Measurements from ENCODE around the gene UBA6.
"Not testable (repeated sequence)": the region's sequence is repeated elsewhere in the genome, so short reads cannot be mapped to it uniquely, and the experiment has no call there.

Gene UBA6

DNA sequence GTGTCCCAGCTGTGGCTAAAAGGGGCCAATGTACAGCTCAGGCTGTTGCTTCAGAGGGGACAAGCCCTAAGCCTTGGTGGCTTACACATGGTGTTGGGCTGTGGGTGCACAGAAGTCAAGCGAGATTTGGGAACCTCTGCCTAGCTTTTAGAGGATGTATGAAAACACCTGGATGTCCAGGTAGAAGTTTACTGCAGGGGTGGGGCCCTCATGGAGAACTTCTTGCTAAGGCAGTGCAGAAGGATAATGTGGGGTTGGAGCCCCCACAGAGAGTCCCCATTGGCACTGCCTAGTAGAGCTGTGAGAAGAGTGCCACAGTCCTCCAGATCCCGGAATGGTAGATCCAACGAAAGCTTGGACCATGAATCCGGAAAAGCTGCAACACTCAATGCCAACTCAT lies 40.5 kb downstream of the UBA6 start:
- Mint-ChIP-seq H3K9me3 (peaks cover 29% of the 10 kb centered on the region), H3K36me3 (ENCODE audit: low read depth) (peaks cover 77% of the 10 kb centered on the region), H3K27ac (no peak overlapping the region), H3K4me3 (no peak overlapping the region), H3K4me1 (peaks cover 29% of the 10 kb centered on the region), H3K27me3 (no peaks in the 10 kb centered on the region)
- DNase-seq, result no peak
- ATAC-seq, result no peak

- peak; percentile 59 for ATAC-seq
- no peaks in the 10 kb centered on the region for H3K27me3 Mint-ChIP-seq
- DNase-seq, result no peak
- peak overlapping the region; percentile 74 for H3K27ac Mint-ChIP-seq
- peaks cover 83% of the 10 kb centered on the region for H3K36me3 Mint-ChIP-seq (ENCODE audit: low read depth)
- H3K9me3 Mint-ChIP-seq, result peaks cover 35% of the 10 kb centered on the region
- H3K4me1 Mint-ChIP-seq, result peaks cover 29% of the 10 kb centered on the region
- H3K4me3 Mint-ChIP-seq, result no peak overlapping the region
Measured at GRCh38 chr4:67659065-67659464, 41.9 kb downstream of the UBA6 start.

DNA sequence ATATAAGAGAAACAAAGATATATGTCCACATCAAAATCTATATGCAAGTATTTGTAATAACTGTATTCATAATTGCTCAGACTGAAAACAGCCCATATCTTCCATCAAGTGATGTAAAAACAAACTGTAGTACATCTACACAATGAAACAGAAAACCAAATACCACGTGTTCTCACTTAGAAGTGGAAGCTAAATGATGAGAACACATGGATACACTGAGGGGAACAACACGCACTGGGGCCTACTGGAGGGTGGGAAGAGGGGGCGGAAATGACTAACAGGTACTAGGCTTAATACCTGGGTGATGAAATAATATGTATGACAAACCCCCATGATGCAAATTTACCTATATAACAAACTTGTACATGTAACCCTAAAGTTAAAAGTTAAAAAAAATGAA lies 42.7 kb downstream of the UBA6 start:
- peak; percentile 15 for DNase-seq
- Mint-ChIP-seq H3K4me3 (no peak overlapping the region), H3K36me3 (ENCODE audit: low read depth) (peaks cover 88% of the 10 kb centered on the region), H3K27me3 (no peaks in the 10 kb centered on the region), H3K4me1 (peaks cover 29% of the 10 kb centered on the region), H3K9me3 (peaks cover 35% of the 10 kb centered on the region), H3K27ac (peak overlapping the region; percentile 74)
- ATAC-seq, result peak; percentile 90

GRCh38 chr4:67651536-67651935 lies 49.4 kb downstream of the UBA6 start:
- H3K36me3 Mint-ChIP-seq (ENCODE audit: low read depth), result peaks cover 46% of the 10 kb centered on the region
- H3K27ac Mint-ChIP-seq, result no peak overlapping the region

DNA sequence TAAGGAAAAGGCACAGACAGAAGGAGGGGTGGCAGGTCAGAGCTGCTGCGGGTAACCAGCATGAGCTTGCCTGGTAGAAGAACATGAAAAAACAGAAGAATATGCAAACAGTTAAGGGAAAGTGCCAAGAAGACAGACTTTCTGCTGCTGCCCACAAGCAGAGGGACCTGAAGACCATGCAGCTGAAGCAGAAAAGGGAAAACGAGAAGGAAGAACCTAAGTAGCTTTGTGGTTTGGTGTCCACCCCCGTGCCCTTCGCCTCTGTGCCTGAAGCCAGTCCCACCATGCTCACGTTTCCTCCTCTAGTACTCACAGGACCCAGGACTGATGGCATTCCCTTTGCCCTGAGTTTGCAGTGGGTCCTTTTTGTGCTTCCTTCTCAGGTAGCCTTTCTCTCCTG lies 62.8 kb downstream of the UBA6 start:
- H3K4me1 Mint-ChIP-seq, result no peaks in the 10 kb centered on the region
- H3K27me3 Mint-ChIP-seq, result no peaks in the 10 kb centered on the region
- H3K27ac Mint-ChIP-seq, result no peak overlapping the region
- ATAC-seq (no peak), DNase-seq (no peak)
- H3K36me3 Mint-ChIP-seq (ENCODE audit: low read depth), result peaks cover 38% of the 10 kb centered on the region
- no peak overlapping the region for H3K4me3 Mint-ChIP-seq
- no peaks in the 10 kb centered on the region for H3K9me3 Mint-ChIP-seq

More at GRCh38 chr4:67651536-67651935, 49.4 kb downstream of the UBA6 start:
- H3K9me3 Mint-ChIP-seq, result peaks cover 7% of the 10 kb centered on the region
- no peak for ATAC-seq
- no peak for DNase-seq
- no peaks in the 10 kb centered on the region for H3K27me3 Mint-ChIP-seq
- no peaks in the 10 kb centered on the region for H3K4me1 Mint-ChIP-seq
- H3K4me3 Mint-ChIP-seq, result no peak overlapping the region

- not testable (repeated sequence) for ATAC-seq, H3K9me3 Mint-ChIP-seq, H3K4me1 Mint-ChIP-seq, H3K27me3 Mint-ChIP-seq, H3K27ac Mint-ChIP-seq, DNase-seq, H3K4me3 Mint-ChIP-seq
- H3K36me3 Mint-ChIP-seq (ENCODE audit: low read depth), result peaks cover 46% of the 10 kb centered on the region
Measured at GRCh38 chr4:67636978-67637377, 64.0 kb downstream of the UBA6 start.

- H3K4me1 Mint-ChIP-seq, result no peaks in the 10 kb centered on the region
- H3K36me3 Mint-ChIP-seq (ENCODE audit: low read depth), result peaks cover 43% of the 10 kb centered on the region
- H3K4me3 Mint-ChIP-seq, result no peak overlapping the region
- DNase-seq, result no peak
- no peaks in the 10 kb centered on the region for H3K9me3 Mint-ChIP-seq
- ATAC-seq, result no peak
- no peaks in the 10 kb centered on the region for H3K27me3 Mint-ChIP-seq
- no peak overlapping the region for H3K27ac Mint-ChIP-seq
Measured at GRCh38 chr4:67635331-67635730, 65.6 kb downstream of the UBA6 start.

DNA sequence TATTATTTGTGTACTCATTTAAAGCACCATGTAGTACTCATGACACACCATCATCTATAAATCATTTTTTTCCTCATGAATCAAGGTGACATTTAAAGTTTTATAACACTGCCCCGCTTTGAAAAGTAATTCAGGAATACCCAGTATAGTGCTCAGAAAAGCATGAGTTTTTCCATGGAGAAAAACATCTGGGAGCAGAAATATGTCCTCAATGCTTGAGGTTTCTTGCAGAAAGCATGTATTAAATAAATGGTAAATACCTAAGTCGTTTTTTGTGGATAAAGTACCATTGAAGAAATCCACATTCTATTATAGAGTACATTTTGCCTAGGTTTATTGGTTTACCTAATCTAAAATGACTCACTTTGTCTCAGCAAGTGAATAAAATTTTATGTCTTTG lies 66.2 kb downstream of the UBA6 start:
- ATAC-seq (no peak), DNase-seq (no peak)
- Mint-ChIP-seq H3K27me3 (no peaks in the 10 kb centered on the region), H3K36me3 (ENCODE audit: low read depth) (peaks cover 43% of the 10 kb centered on the region), H3K4me3 (no peak overlapping the region), H3K9me3 (no peaks in the 10 kb centered on the region), H3K27ac (no peak overlapping the region), H3K4me1 (no peaks in the 10 kb centered on the region)

GRCh38 chr4:67632492-67632891 lies 68.5 kb downstream of the UBA6 start:
- DNase-seq, result no peak
- Mint-ChIP-seq H3K4me1 (no peaks in the 10 kb centered on the region), H3K4me3 (no peak overlapping the region), H3K27ac (no peak overlapping the region), H3K36me3 (ENCODE audit: low read depth) (peaks cover 35% of the 10 kb centered on the region), H3K9me3 (no peaks in the 10 kb centered on the region), H3K27me3 (no peaks in the 10 kb centered on the region)
- ATAC-seq, result no peak

- no peak for ATAC-seq
- Mint-ChIP-seq H3K27ac (no peak overlapping the region), H3K4me1 (no peaks in the 10 kb centered on the region), H3K36me3 (ENCODE audit: low read depth) (peaks cover 28% of the 10 kb centered on the region), H3K9me3 (no peaks in the 10 kb centered on the region), H3K4me3 (no peak overlapping the region), H3K27me3 (no peaks in the 10 kb centered on the region)
- no peak for DNase-seq
Measured at GRCh38 chr4:67624939-67625338, 76.0 kb downstream of the UBA6 start.

- Mint-ChIP-seq H3K27ac (no peak overlapping the region), H3K4me1 (no peaks in the 10 kb centered on the region), H3K27me3 (no peaks in the 10 kb centered on the region), H3K4me3 (no peak overlapping the region), H3K36me3 (ENCODE audit: low read depth) (peaks cover 46% of the 10 kb centered on the region), H3K9me3 (peaks cover 15% of the 10 kb centered on the region)
- no peak for DNase-seq
- ATAC-seq, result no peak
Measured at GRCh38 chr4:67616478-67616877, 84.5 kb downstream of the UBA6 start.

- H3K4me1 Mint-ChIP-seq, result no peaks in the 10 kb centered on the region
- ATAC-seq (no peak), DNase-seq (no peak)
- no peaks in the 10 kb centered on the region for H3K27me3 Mint-ChIP-seq
- H3K27ac Mint-ChIP-seq, result peak overlapping the region; percentile 15
- peaks cover 41% of the 10 kb centered on the region for H3K36me3 Mint-ChIP-seq (ENCODE audit: low read depth)
- peaks cover 19% of the 10 kb centered on the region for H3K9me3 Mint-ChIP-seq
- H3K4me3 Mint-ChIP-seq, result no peak overlapping the region
Measured at GRCh38 chr4:67615119-67615518, 85.8 kb downstream of the UBA6 start.

DNA sequence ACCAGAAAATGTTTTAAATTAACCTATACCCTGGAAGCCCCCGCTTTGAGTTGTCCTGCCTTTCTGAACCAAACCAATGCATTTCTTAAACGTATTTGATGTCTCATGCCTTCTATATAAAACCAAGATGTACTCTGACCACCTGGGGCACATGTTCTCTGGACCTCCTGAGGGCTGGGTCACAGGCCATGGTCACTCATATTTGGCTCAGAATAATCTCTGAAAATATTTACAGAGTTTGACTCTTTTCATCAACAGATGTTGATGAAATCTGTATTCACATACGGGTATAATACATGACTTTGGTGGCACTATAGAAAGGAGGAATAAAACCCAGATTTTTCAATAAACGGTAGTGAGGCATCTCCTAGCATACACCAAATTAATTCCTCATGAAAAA lies 86.8 kb downstream of the UBA6 start:
- Mint-ChIP-seq H3K9me3 (peaks cover 25% of the 10 kb centered on the region), H3K36me3 (ENCODE audit: low read depth) (peaks cover 43% of the 10 kb centered on the region), H3K4me3 (no peak overlapping the region), H3K4me1 (no peaks in the 10 kb centered on the region), H3K27ac (no peak overlapping the region), H3K27me3 (no peaks in the 10 kb centered on the region)
- no peak for DNase-seq
- no peak for ATAC-seq

GRCh38 chr4:67608027-67608426 lies 92.9 kb downstream of the UBA6 start:
- DNase-seq (no peak), ATAC-seq (no peak)
- Mint-ChIP-seq H3K27me3 (no peaks in the 10 kb centered on the region), H3K27ac (no peak overlapping the region), H3K4me3 (no peak overlapping the region), H3K36me3 (ENCODE audit: low read depth) (peaks cover 16% of the 10 kb centered on the region), H3K4me1 (no peaks in the 10 kb centered on the region), H3K9me3 (peaks cover 16% of the 10 kb centered on the region)

DNA sequence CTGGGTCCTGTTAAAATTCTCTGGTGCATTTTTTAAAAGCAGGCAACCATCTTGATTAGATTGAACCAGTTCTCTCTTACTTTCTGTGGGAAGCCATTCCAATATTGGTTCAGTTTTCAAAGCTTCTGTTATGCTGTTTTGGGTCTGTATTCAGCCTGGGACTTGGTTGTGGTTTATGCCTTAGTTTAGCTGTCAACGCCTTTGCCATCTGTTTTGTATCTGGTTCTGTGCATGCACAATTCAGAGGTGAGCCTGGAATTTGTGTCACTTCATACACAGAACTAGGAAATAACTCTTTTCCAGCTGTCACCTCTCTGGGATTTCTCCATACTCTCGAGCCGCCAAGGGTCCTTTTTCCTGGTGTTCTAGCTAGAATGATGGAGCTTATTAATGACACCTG lies 96.2 kb downstream of the UBA6 start:
- Mint-ChIP-seq H3K4me3 (no peak overlapping the region), H3K27me3 (no peaks in the 10 kb centered on the region), H3K36me3 (ENCODE audit: low read depth) (peaks cover 17% of the 10 kb centered on the region), H3K4me1 (no peaks in the 10 kb centered on the region), H3K9me3 (peaks cover 15% of the 10 kb centered on the region), H3K27ac (no peak overlapping the region)
- DNase-seq (no peak), ATAC-seq (no peak)

GRCh38 chr4:67604029-67604381 lies 97.0 kb downstream of the UBA6 start:
- Mint-ChIP-seq H3K36me3 (ENCODE audit: low read depth) (peaks cover 14% of the 10 kb centered on the region), H3K9me3 (peaks cover 12% of the 10 kb centered on the region), H3K27ac (no peak overlapping the region), H3K27me3 (no peaks in the 10 kb centered on the region), H3K4me3 (no peak overlapping the region), H3K4me1 (no peaks in the 10 kb centered on the region)
- no peak for DNase-seq
- no peak for ATAC-seq
